ENCODE data around the gene KDSR. TPM values are rescaled to one million over a fixed set of nuclear protein-coding genes. Genes with fewer than 3 reads are reported as not detected.

The KDSR gene
- total RNA-seq, 1 donor from 2014 or later: 12.5 TPM

DNA sequence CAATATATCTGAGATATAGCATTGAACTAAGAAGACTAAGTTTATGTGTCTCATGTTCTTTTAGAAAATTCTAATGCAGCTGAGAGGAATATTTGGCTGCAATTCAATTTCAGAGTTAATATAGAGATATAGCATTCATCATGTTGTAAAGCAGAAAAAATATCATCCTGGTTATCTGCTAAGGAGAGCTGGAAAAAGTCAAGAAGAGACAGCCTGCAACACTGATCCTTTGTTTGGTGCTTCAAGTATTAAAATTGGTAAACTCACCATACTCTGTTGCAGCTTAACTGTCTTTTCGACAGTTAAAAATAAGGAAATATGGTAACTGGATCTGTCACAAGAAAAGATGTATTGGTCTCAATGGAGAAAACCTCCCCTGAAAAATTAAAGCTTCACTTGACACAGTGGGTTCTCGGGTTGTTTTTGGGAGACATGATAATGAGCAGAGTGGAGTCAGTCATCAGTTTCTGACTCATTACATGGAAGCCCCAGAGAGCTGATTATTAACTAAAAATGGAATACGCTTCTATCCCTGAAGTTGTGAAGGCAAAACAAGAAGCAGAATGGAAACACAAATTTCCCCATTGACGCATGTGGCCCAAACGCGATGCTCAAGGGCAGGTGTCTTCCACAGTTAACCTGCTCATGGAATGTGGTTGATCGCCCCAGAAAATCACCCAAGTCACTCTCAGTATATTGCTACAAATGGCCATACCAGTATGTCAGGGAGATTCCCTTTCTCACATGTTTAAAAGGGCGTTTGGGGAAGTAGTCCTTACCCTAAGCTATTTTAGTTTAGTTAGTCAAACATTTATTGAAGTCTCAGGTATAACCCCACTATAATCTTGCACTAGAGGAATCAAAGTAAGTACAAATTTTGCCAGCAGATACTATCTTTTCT lies 55.6 kb downstream of the KDSR start:
- Histone ChIP-seq H3K9ac (ENCODE audit: low read depth in 1 of 3, low read length in 3 of 3) (no peak overlapping the region), H3K36me3 (ENCODE audit: control insufficient read depth in 3 of 3, insufficient read depth in 3 of 3, low read length in 3 of 3) (no peaks in the 10 kb centered on the region), H3K27me3 (ENCODE audit: control insufficient read depth in 3 of 3, insufficient read depth in 3 of 3, low read length in 3 of 3) (no peaks in the 10 kb centered on the region), H3K4me3 (ENCODE audit: low read length in 3 of 3) (no peak overlapping the region), H3K27ac (ENCODE audit: low read depth, low read length) (no peak overlapping the region), H3K9me3 (ENCODE audit: control insufficient read depth in 3 of 3, low read length in 3 of 3) (no peaks in the 10 kb centered on the region), H3K4me1 (ENCODE audit: control insufficient read depth in 3 of 3, insufficient read depth in 3 of 3, low read length in 3 of 3) (peaks cover 0 to 10% (median 7%) of the 10 kb centered on the region in 3 donors)

DNA sequence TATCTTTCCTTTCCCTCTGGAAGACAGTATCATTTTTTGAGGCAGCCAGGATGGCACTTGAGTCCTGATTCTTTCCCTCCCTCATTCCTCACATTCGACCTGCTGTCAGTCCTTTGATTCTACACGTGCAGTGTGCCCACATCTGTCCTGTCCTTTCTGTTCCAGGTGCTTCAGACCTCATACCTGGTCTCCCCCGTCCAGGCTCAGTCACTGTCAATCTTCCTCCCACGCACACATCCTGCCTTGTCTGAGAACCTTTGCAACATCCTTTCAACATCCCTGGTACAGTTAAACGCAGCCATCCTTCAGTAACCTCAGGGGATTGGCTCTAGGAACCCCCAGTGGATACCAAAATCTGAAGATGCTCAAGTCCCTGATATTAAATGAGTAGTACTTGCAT lies 57.6 kb downstream of the KDSR start:
- no peak overlapping the region for H3K27ac ChIP-seq (ENCODE audit: low read depth, low read length)
- H3K27me3 ChIP-seq (ENCODE audit: control insufficient read depth in 3 of 3, insufficient read depth in 3 of 3, low read length in 3 of 3): no peaks in the 10 kb centered on the region
- H3K36me3 ChIP-seq (ENCODE audit: control insufficient read depth in 3 of 3, insufficient read depth in 3 of 3, low read length in 3 of 3): no peaks in the 10 kb centered on the region
- H3K4me1 ChIP-seq (ENCODE audit: control insufficient read depth in 3 of 3, insufficient read depth in 3 of 3, low read length in 3 of 3): peaks cover 0 to 10% (median 7%) of the 10 kb centered on the region in 3 donors
- H3K9me3 ChIP-seq (ENCODE audit: control insufficient read depth in 3 of 3, low read length in 3 of 3): no peaks in the 10 kb centered on the region
- H3K4me3 ChIP-seq (ENCODE audit: low read length in 3 of 3): no peak overlapping the region
- no peak overlapping the region for H3K9ac ChIP-seq (ENCODE audit: low read depth in 1 of 3, low read length in 3 of 3)

DNA sequence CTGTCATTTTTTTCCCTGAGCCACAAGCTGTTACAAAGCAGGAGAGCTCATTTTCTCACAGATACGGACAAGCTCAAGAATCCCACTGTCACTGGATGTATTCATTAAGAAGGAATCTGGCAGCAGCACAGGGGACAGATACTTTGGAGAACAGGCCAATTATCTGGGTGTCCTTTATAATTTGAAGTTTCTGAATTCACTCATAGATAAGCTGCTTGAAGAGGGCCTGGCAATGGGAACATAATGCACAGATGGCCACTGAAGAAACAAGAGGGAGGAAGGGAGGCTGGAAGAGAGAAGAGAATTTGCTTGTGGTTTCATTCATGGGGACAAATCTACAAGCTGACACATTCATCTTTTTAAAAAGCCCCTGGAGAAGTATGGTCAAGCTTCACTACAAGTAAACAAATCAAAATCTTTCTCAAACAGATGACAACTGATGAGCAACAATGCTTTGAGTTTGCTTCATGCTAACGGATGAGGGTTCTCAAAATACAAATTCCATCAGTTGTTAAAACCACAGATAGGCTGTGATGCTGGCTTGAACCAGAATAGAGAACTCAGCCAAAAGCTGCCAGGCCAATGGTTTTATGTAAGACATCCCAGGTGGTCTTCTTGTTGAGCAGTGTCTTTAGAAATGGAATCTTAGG lies 59.3 kb downstream of the KDSR start:
- H3K27ac ChIP-seq (ENCODE audit: low read depth, low read length): peak overlapping the region; percentile 12
- H3K4me1 ChIP-seq (ENCODE audit: control insufficient read depth in 3 of 3, insufficient read depth in 3 of 3, low read length in 3 of 3): peaks cover 0 to 10% (median 7%) of the 10 kb centered on the region in 3 donors
- no peak overlapping the region for H3K9ac ChIP-seq (ENCODE audit: low read depth in 1 of 3, low read length in 3 of 3)
- no peaks in the 10 kb centered on the region for H3K27me3 ChIP-seq (ENCODE audit: control insufficient read depth in 3 of 3, insufficient read depth in 3 of 3, low read length in 3 of 3)
- no peaks in the 10 kb centered on the region for H3K36me3 ChIP-seq (ENCODE audit: control insufficient read depth in 3 of 3, insufficient read depth in 3 of 3, low read length in 3 of 3)
- no peaks in the 10 kb centered on the region for H3K9me3 ChIP-seq (ENCODE audit: control insufficient read depth in 3 of 3, low read length in 3 of 3)
- H3K4me3 ChIP-seq (ENCODE audit: low read length in 3 of 3): no peak overlapping the region

DNA sequence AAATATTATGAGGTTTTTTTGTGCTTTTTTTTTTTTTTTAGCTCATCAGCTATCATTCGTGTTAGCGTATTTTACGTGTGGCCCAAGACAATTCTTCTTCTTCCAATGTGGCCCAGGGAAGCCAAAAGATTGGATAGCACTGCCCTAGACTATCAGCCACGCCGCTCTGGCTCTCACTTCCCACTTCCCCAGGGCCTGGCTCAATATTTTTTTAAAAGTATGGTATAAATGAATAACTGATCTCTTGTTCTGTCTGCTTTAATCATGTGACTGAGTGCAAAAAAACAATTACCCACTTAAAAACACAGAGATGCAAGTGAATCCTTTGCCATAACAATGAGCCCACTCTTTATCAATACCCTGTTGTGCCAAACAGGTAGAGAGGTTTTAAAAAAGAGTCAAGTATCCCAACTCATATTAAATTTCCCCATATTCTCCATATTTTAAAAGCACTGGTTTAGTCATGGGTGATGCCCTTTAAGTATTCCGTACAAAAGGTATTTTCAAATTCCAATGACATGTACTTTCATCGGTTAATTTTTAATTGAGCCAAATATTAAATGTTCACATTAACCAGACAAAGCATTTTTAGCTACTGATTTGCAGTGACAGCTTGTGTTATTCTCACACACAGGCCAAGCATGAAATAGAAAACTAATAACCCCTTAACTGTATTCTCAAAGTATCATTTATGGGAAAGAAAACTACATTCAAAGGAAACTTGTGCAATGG lies 60.0 kb downstream of the KDSR start:
- Histone ChIP-seq H3K4me1 (ENCODE audit: control insufficient read depth in 3 of 3, insufficient read depth in 3 of 3, low read length in 3 of 3) (peaks cover 0 to 10% (median 4%) of the 10 kb centered on the region in 3 donors), H3K9ac (ENCODE audit: low read depth in 1 of 3, low read length in 3 of 3) (no peak overlapping the region), H3K27me3 (ENCODE audit: control insufficient read depth in 3 of 3, insufficient read depth in 3 of 3, low read length in 3 of 3) (no peaks in the 10 kb centered on the region), H3K9me3 (ENCODE audit: control insufficient read depth in 3 of 3, low read length in 3 of 3) (no peaks in the 10 kb centered on the region), H3K4me3 (ENCODE audit: low read length in 3 of 3) (no peak overlapping the region), H3K27ac (ENCODE audit: low read depth, low read length) (peak overlapping the region; percentile 12), H3K36me3 (ENCODE audit: control insufficient read depth in 3 of 3, insufficient read depth in 3 of 3, low read length in 3 of 3) (no peaks in the 10 kb centered on the region)

DNA sequence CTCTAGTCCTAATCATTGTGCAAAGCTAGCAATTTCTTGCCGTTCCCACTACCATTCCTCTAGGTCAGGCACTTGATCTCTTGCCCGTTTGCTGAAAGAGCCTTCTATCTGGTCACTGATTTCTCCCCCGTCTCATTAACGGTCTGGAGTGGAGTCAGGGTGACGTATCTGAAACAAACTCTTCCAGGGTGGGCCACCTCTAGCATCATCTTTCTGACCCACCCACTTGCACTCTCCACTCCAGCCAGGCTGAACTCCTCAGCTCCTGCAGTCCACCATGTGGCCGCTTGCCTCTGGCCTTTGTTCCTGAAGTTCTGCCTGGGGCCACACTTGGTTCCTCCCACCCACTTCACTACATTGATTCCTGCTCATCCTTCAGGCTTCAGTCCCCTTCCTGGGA lies 60.8 kb downstream of the KDSR start:
- Histone ChIP-seq H3K27me3 (ENCODE audit: control insufficient read depth in 3 of 3, insufficient read depth in 3 of 3, low read length in 3 of 3) (no peaks in the 10 kb centered on the region), H3K9me3 (ENCODE audit: control insufficient read depth in 3 of 3, low read length in 3 of 3) (no peaks in the 10 kb centered on the region), H3K27ac (ENCODE audit: low read depth, low read length) (no peak overlapping the region), H3K36me3 (ENCODE audit: control insufficient read depth in 3 of 3, insufficient read depth in 3 of 3, low read length in 3 of 3) (no peaks in the 10 kb centered on the region), H3K9ac (ENCODE audit: low read depth in 1 of 3, low read length in 3 of 3) (no peak overlapping the region), H3K4me1 (ENCODE audit: control insufficient read depth in 3 of 3, insufficient read depth in 3 of 3, low read length in 3 of 3) (peaks cover 0 to 7% (median 4%) of the 10 kb centered on the region in 3 donors), H3K4me3 (ENCODE audit: low read length in 3 of 3) (no peak overlapping the region)

DNA sequence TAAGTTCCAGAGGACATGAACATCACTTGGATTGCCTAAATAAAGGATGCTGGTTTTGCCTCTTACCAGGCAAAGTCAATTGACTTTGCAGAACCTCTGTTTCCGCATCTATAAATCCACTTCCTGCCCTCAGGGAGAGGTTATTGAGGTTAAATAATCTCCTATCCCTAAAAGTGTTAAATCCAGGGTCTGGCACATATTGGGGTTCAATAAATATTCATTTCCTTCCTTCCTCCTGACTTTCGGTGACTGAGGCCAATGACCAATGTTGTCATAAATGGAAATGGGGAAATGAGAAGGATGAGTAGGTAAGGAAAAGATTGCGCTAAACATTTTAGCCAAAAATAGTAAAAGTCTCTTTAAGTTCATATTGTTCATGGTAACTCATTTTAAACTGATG lies 63.5 kb downstream of the KDSR start:
- Histone ChIP-seq H3K36me3 (ENCODE audit: control insufficient read depth in 3 of 3, insufficient read depth in 3 of 3, low read length in 3 of 3) (no peaks in the 10 kb centered on the region), H3K27me3 (ENCODE audit: control insufficient read depth in 3 of 3, insufficient read depth in 3 of 3, low read length in 3 of 3) (no peaks in the 10 kb centered on the region), H3K4me1 (ENCODE audit: control insufficient read depth in 3 of 3, insufficient read depth in 3 of 3, low read length in 3 of 3) (peaks cover 0 to 10% (median 7%) of the 10 kb centered on the region in 3 donors), H3K9ac (ENCODE audit: low read depth in 1 of 3, low read length in 3 of 3) (no peak overlapping the region), H3K27ac (ENCODE audit: low read depth, low read length) (no peak overlapping the region), H3K4me3 (ENCODE audit: low read length in 3 of 3) (no peak overlapping the region), H3K9me3 (ENCODE audit: control insufficient read depth in 3 of 3, low read length in 3 of 3) (no peaks in the 10 kb centered on the region)

DNA sequence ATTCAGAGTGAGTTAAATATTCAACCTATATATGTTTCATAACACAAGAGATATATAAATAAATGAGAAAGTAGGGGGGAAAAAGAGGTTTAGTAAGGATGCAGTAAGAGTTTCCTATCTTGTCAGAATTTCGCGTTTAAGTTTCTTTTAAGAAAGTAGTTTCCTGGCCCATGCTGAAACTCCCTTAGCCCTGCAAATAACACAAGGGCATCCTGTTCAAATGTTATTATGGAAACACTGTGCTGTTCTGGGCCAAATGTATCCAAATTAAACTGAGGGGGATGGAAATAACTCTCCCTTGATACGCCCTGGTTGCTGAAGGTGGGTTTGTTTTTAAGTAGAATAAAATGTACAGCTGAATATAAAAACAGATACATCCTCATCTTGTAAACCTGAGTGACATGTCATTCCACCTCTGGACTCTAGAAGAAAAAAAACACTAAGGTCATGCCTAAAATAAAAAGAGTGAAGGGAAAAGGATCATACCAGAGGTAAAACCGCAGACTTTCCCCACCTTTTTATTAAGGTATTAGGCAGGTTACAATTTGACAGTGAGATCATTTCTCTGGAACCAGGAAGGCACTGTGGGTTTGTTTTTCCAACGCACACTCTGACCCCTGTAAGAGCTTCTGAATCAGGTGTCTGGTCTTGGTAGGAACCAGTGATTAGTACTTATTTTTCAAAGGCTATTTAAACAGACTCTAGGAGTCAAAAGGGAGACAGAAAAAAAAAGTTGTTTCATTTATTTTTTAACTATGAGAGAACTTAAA lies 64.2 kb downstream of the KDSR start:
- H3K4me1 ChIP-seq (ENCODE audit: control insufficient read depth in 3 of 3, insufficient read depth in 3 of 3, low read length in 3 of 3): peaks cover 0 to 16% (median 14%) of the 10 kb centered on the region in 3 donors
- no peaks in the 10 kb centered on the region for H3K27me3 ChIP-seq (ENCODE audit: control insufficient read depth in 3 of 3, insufficient read depth in 3 of 3, low read length in 3 of 3)
- H3K27ac ChIP-seq (ENCODE audit: low read depth, low read length): no peak overlapping the region
- no peak overlapping the region for H3K4me3 ChIP-seq (ENCODE audit: low read length in 3 of 3)
- no peaks in the 10 kb centered on the region for H3K9me3 ChIP-seq (ENCODE audit: control insufficient read depth in 3 of 3, low read length in 3 of 3)
- H3K9ac ChIP-seq (ENCODE audit: low read depth in 1 of 3, low read length in 3 of 3): no peak overlapping the region
- no peaks in the 10 kb centered on the region for H3K36me3 ChIP-seq (ENCODE audit: control insufficient read depth in 3 of 3, insufficient read depth in 3 of 3, low read length in 3 of 3)

DNA sequence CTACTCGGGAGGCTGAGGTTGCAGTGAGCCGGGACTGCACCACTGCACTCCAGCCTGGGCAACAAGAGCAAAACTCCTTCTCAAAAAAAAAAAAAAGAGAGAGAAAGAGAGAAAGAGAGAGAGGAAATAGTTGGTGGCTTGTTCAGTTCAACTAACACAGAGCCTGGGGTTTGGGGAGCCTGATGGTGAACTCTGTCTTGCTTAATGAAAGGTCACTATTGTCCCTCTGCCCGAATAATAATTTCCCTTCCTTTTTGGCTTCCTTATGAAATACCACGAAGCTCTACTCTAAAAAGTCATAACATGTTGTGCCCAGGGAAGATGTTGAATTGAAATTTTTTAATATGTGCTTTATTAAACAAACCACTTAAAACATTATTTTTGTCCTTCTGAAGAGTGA lies 64.8 kb downstream of the KDSR start:
- Histone ChIP-seq H3K27ac (ENCODE audit: low read depth, low read length) (no peak overlapping the region), H3K36me3 (ENCODE audit: control insufficient read depth in 3 of 3, insufficient read depth in 3 of 3, low read length in 3 of 3) (no peaks in the 10 kb centered on the region), H3K4me1 (ENCODE audit: control insufficient read depth in 3 of 3, insufficient read depth in 3 of 3, low read length in 3 of 3) (peaks cover 0 to 15% (median 14%) of the 10 kb centered on the region in 3 donors)

DNA sequence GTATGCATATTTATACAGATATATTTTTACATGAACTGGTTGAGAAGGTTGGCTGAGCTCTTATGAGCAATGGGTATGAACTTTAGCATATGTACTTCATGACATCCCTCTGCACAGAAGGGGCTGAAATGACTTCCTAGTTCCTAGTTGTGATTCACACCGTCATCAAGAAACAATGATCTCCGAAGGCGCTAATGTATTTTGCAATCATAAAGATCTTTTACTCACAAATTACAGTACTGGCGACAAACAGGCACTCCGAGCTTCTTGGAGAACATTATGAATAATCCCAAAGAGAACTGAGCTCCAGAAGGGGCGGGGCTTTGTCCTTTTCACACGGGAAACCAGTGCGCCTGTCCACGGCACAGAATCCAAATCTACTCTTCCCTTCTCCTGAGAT lies 65.6 kb downstream of the KDSR start:
- no peak overlapping the region for H3K4me3 ChIP-seq (ENCODE audit: low read length in 3 of 3)
- H3K9me3 ChIP-seq (ENCODE audit: control insufficient read depth in 3 of 3, low read length in 3 of 3): no peaks in the 10 kb centered on the region
- H3K9ac ChIP-seq (ENCODE audit: low read depth in 1 of 3, low read length in 3 of 3): no peak overlapping the region
- peaks cover 0 to 15% (median 11%) of the 10 kb centered on the region in 3 donors for H3K4me1 ChIP-seq (ENCODE audit: control insufficient read depth in 3 of 3, insufficient read depth in 3 of 3, low read length in 3 of 3)
- H3K27ac ChIP-seq (ENCODE audit: low read depth, low read length): peak overlapping the region; percentile 10
- H3K27me3 ChIP-seq (ENCODE audit: control insufficient read depth in 3 of 3, insufficient read depth in 3 of 3, low read length in 3 of 3): no peaks in the 10 kb centered on the region
- no peaks in the 10 kb centered on the region for H3K36me3 ChIP-seq (ENCODE audit: control insufficient read depth in 3 of 3, insufficient read depth in 3 of 3, low read length in 3 of 3)

More for the DNA sequence above, 64.8 kb downstream of the KDSR start:
- no peak overlapping the region for H3K9ac ChIP-seq (ENCODE audit: low read depth in 1 of 3, low read length in 3 of 3)
- no peaks in the 10 kb centered on the region for H3K9me3 ChIP-seq (ENCODE audit: control insufficient read depth in 3 of 3, low read length in 3 of 3)
- no peaks in the 10 kb centered on the region for H3K27me3 ChIP-seq (ENCODE audit: control insufficient read depth in 3 of 3, insufficient read depth in 3 of 3, low read length in 3 of 3)
- H3K4me3 ChIP-seq (ENCODE audit: low read length in 3 of 3): no peak overlapping the region

Data from skeletal muscle tissue (tissue), 4 donors.